PC-3 (cell line): ENCODE data around the gene FGD4. TPM values are rescaled to one million over a fixed set of nuclear protein-coding genes. Genes with fewer than 3 reads are reported as not detected.

Experiments used
- ATAC-seq: fragments of 200-7000 bp; cut with Tn5 transposase; 2 replicates; pipeline ENCODE4 v1.9.1; 2020; ENCODE audit warnings: mild to moderate bottlenecking, moderate library complexity
- BruUV-seq: library from RNA; stranded (reverse); fragments of 400-500 nt; replicated peaks from 2 replicates; lab custom pipeline; 2021; lab: Mats Ljungman, UMichigan
- CTCF ChIA-PET: fragments of 300-600 bp; sonication (Branson Sonifier 250); formaldehyde crosslinking; loops from one replicate; lab custom pipeline; 2022; ENCODE audit warnings: antibody characterized with exemption; lab: Charles Lee
- POLR2A ChIA-PET: fragments of 300-600 bp; sonication (Branson Sonifier 250); formaldehyde crosslinking; loops from one replicate; lab custom pipeline; 2022; ENCODE audit warnings: antibody characterized with exemption; ENCODE audit not compliant: unreplicated experiment; lab: Charles Lee
- DNase-seq: peaks from one replicate; pipeline ENCODE4 v3.0.0-alpha.2; 2015
- H2AFZ ChIP-seq: fragments of 300-600 bp; sonication (generic); 2 replicates; pipeline ENCODE4 v1.6.0; 2016; ENCODE audit warnings: antibody characterized with exemption, low read length
- H3F3A ChIP-seq: fragments of 300-600 bp; sonication (generic); one replicate; pipeline ENCODE4 v1.6.0; 2017; ENCODE audit warnings: antibody characterized with exemption, low read length, control low read depth, mild to moderate bottlenecking; ENCODE audit not compliant: unreplicated experiment
- H3K27ac ChIP-seq: fragments of 300-600 bp; sonication (generic); 2 replicates; pipeline ENCODE4 v1.5.1; 2016; ENCODE audit warnings: mild to moderate bottlenecking, low read length
- H3K27me3 ChIP-seq: fragments of 300-600 bp; sonication (generic); 2 replicates; pipeline ENCODE4 v1.6.1; 2016; ENCODE audit warnings: low read length, mixed read lengths
- H3K36me3 ChIP-seq: fragments of 300-600 bp; sonication (generic); 2 replicates; pipeline ENCODE4 v1.6.1; 2016; ENCODE audit warnings: low read depth, mixed run types, low read length, mixed read lengths
- H3K4me1 ChIP-seq: fragments of 300-600 bp; sonication (generic); 2 replicates; pipeline ENCODE4 v1.5.1; 2016; ENCODE audit warnings: low read length; ENCODE audit not compliant: insufficient read depth
- H3K4me2 ChIP-seq: fragments of 300-600 bp; sonication (generic); 2 replicates; pipeline ENCODE4 v1.6.0; 2016; ENCODE audit warnings: low read length
- H3K4me3 ChIP-seq: fragments of 300-600 bp; sonication (generic); 2 replicates; pipeline ENCODE4 v1.5.1; 2016; ENCODE audit warnings: mild to moderate bottlenecking, low read length, mixed read lengths
- H3K79me2 ChIP-seq: fragments of 300-600 bp; sonication (generic); 2 replicates; pipeline ENCODE4 v1.6.1; 2017; ENCODE audit warnings: low read length, mixed read lengths
- H3K9ac ChIP-seq: fragments of 300-600 bp; sonication (generic); 2 replicates; pipeline ENCODE4 v1.6.0; 2016; ENCODE audit warnings: mild to moderate bottlenecking, low read length
- H3K9me2 ChIP-seq: fragments of 300-600 bp; sonication (generic); replicated peaks from 2 replicates; pipeline ENCODE4 v1.6.1; 2016; ENCODE audit warnings: mixed run types, low read length, mixed read lengths
- H3K9me3 ChIP-seq: fragments of 300-600 bp; sonication (generic); 2 replicates; pipeline ENCODE4 v1.6.1; 2016; ENCODE audit warnings: low read length, mixed read lengths
- H4K20me1 ChIP-seq: fragments of 300-600 bp; sonication (generic); 2 replicates; pipeline ENCODE4 v1.6.1; 2016; ENCODE audit warnings: low read length, mixed read lengths
- EZH2 ChIP-seq: fragments of 300-600 bp; sonication (generic); IDR thresholded peaks from one replicate; pipeline ENCODE4 v1.6.1; 2017; ENCODE audit warnings: antibody characterized with exemption, mild to moderate bottlenecking, low read length; ENCODE audit not compliant: unreplicated experiment
- EZH2phosphoT487 ChIP-seq: fragments of 300-600 bp; sonication (generic); IDR thresholded peaks from 2 replicates; pipeline ENCODE4 v1.6.1; 2018; ENCODE audit warnings: mild to moderate bottlenecking, antibody characterized with exemption, low read length, borderline replicate concordance
- intact Hi-C: fragments of 100-400 bp; cut with micrococcal nuclease; formaldehyde crosslinking; loops from 2 replicates; pipeline ENCODE4 v1.9.0; 2023
- total RNA-seq: library from RNA; depleted of rRNA; stranded (reverse); fragments of >200 nt; gene quantifications from 2 replicates; pipeline ENCODE4 v1.2.3, GENCODE V29; 2014
- TF ChIP-seq, protein P1 (sequence below): fragments of 300-600 bp; sonication (generic); conservative IDR thresholded peaks from 2 replicates; pipeline ENCODE4 v1.5.1; 2017; ENCODE audit warnings: antibody characterized with exemption, low read depth, mild to moderate bottlenecking, low read length

The FGD4 gene
- total RNA-seq, 1 experiment from 2014 or later = 3.9 TPM

DNA sequence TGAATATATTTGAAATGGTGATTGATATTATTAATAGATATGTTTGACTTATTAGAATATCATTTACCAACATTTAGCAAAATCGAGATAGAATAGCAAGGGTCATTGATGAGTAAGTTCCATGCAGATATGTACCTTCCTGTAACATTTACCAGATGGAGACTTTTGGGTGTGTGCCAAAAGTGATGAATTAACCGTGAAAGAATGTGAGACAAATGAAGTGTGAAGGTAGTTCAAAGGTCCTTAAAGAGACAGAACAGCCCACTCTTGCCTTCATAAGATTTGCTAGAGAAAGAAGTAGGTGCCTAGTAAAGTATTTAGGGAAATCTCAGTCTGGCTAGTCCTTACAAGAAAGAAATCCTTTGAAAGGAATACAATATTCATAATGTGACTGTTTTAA, 45.5 kb downstream of the FGD4 start:
- Histone ChIP-seq H3K79me2 (no peaks in the 10 kb centered on the region), H3K27me3 (no peaks in the 10 kb centered on the region), H2AFZ (no peak overlapping the region), H3K27ac (no peak overlapping the region), H3K4me1 (peaks cover 14% of the 10 kb centered on the region), H4K20me1 (no peaks in the 10 kb centered on the region), H3K9me3 (no peaks in the 10 kb centered on the region), H3K4me3 (no peak overlapping the region), H3K36me3 (no peaks in the 10 kb centered on the region), H3K4me2 (0 out of 2 replicates have a peak overlapping the region, but pooled peaks have one; percentile 22), H3K9ac (no peak overlapping the region), H3K9me2 (no peaks in the 10 kb centered on the region), H3F3A (no peaks in the 10 kb centered on the region)
- DNase-seq = peak; percentile 91
- TF ChIP-seq EZH2phosphoT487 (no peak), EZH2 (no peak)
- TF ChIP-seq, protein P1, sequence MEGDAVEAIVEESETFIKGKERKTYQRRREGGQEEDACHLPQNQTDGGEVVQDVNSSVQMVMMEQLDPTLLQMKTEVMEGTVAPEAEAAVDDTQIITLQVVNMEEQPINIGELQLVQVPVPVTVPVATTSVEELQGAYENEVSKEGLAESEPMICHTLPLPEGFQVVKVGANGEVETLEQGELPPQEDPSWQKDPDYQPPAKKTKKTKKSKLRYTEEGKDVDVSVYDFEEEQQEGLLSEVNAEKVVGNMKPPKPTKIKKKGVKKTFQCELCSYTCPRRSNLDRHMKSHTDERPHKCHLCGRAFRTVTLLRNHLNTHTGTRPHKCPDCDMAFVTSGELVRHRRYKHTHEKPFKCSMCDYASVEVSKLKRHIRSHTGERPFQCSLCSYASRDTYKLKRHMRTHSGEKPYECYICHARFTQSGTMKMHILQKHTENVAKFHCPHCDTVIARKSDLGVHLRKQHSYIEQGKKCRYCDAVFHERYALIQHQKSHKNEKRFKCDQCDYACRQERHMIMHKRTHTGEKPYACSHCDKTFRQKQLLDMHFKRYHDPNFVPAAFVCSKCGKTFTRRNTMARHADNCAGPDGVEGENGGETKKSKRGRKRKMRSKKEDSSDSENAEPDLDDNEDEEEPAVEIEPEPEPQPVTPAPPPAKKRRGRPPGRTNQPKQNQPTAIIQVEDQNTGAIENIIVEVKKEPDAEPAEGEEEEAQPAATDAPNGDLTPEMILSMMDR = no peak
- peak; percentile 31 for ATAC-seq
- ChIA-PET POLR2A (no interaction called here), CTCF (no interaction called here)
- intact Hi-C loops = no loop called here
- no TSS peak for BruUV-seq

- ChIA-PET POLR2A (no interaction called here), CTCF (no interaction called here)
- DNase-seq (no peak), ATAC-seq (no peak)
- TF ChIP-seq EZH2 (no peak), EZH2phosphoT487 (no peak)
- TF ChIP-seq, protein P1 = no peak
- Histone ChIP-seq H4K20me1 (no peaks in the 10 kb centered on the region), H3K4me2 (no peak overlapping the region), H3K36me3 (no peaks in the 10 kb centered on the region), H3K9me2 (no peaks in the 10 kb centered on the region), H3K4me1 (peaks cover 14% of the 10 kb centered on the region), H3K27me3 (no peaks in the 10 kb centered on the region), H3K9me3 (no peaks in the 10 kb centered on the region), H3K27ac (no peak overlapping the region), H2AFZ (no peak overlapping the region), H3F3A (no peaks in the 10 kb centered on the region), H3K4me3 (no peak overlapping the region), H3K9ac (no peak overlapping the region), H3K79me2 (no peaks in the 10 kb centered on the region)
- no TSS peak for BruUV-seq
- intact Hi-C loops = no loop called here
These were observed 46.0 kb downstream of the FGD4 start for GRCh38 chr12:32445356-32445755.

GRCh38 chr12:32446316-32447119, 47.2 kb downstream of the FGD4 start:
- no peak overlapping the region for H3K4me2 ChIP-seq
- no peak overlapping the region for H3K27ac ChIP-seq
- no peaks in the 10 kb centered on the region for H3K9me3 ChIP-seq
- no TSS peak for BruUV-seq
- H3K9ac ChIP-seq = no peak overlapping the region
- DNase-seq (no peak), ATAC-seq (no peak)
- H3K79me2 ChIP-seq = no peaks in the 10 kb centered on the region
- H3K36me3 ChIP-seq = no peaks in the 10 kb centered on the region
- no peak overlapping the region for H3K4me3 ChIP-seq
- POLR2A ChIA-PET = no interaction called here
- H2AFZ ChIP-seq = no peak overlapping the region
- TF ChIP-seq EZH2phosphoT487 = no peak
- TF ChIP-seq EZH2 = no peak
- TF ChIP-seq, protein P1 = no peak
- no peaks in the 10 kb centered on the region for H3K9me2 ChIP-seq
- no peaks in the 10 kb centered on the region for H4K20me1 ChIP-seq
- CTCF ChIA-PET = no interaction called here
- H3K4me1 ChIP-seq = peaks cover 14% of the 10 kb centered on the region
- intact Hi-C loops = no loop called here
- H3F3A ChIP-seq = no peaks in the 10 kb centered on the region
- no peaks in the 10 kb centered on the region for H3K27me3 ChIP-seq
